ENCODE data around the gene GPR35. TPM values are rescaled to one million over a fixed set of nuclear protein-coding genes. Genes with fewer than 3 reads are reported as not detected.
A peak's percentile ranks its signal among the peaks of the same experiment; 100 is the strongest.

Gene GPR35
- total and polyA plus RNA-seq, 2 of the 13 experiments (the other 11 are each of a cell fraction or from before 2014, with no cell fraction given) = 27.1 to 44.2 TPM

DNA sequence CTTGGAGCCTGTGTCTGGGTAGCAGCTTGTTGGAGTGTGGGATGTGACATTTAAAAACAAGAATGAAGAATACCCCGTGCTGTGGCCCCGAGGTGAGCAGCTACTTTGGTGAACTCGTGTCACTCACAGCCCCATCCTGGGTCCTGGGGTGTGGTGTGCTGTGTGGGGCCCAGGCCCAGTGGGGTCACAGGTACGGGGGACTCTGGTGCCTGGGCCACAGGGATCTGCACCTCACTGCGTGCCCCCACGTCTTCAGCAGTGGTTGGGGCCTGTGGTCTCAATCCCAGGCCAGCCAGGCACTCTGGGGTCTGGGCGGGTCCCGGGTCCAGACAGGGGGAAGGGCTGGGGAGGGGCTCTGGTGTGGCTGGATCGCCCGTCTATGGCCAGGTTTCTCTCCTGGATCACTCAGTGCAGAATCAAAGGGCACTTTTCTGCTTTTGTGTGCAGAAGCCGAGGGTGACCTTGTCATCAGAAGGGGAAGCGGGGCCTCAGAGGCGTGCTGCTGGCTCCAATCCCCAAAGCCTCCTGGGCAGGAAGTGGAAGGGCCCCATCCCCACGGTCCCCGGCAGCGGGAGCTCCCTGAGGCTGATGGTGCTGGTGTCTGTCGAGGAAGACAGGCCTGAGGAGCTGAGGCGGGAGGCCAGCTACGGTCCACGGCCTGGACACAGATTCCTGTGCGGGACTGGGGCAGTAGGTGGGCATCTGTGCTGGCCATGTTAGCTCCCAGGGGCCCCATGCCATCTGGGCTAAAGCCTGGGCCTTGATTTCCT is 1.4 kb downstream of the GPR35 start (continued):
- TF ChIP-seq SMAD1 (CRISPR knock-in tag; IDR thresholded peaks at IDR 0.05; ENCODE audit: borderline replicate concordance, low read depth) (peak; percentile 66; the same call in 1 of the 2 replicates), NBN (conservative IDR thresholded peaks at IDR 0.05) (no peak), XRCC5 (optimal IDR thresholded peaks at IDR 0.05; ENCODE audit: low read length) (peak; percentile 80), NR2F6 (IDR thresholded peaks at IDR 0.05) (peak; percentile 60; the same call in 1 of the 2 replicates), NR2F6 (CRISPR knock-in tag; IDR thresholded peaks at IDR 0.05) (peak; percentile 85), IKZF4 (CRISPR knock-in tag; IDR thresholded peaks at IDR 0.05; ENCODE audit: borderline replicate concordance, low read depth, not compliant biosample characterization) (no peak), ZBTB3 (CRISPR knock-in tag; IDR thresholded peaks at IDR 0.05; ENCODE audit: borderline replicate concordance, low read depth) (no peak), ETV5 (CRISPR knock-in tag; IDR thresholded peaks at IDR 0.05; ENCODE audit: borderline replicate concordance) (peak; percentile 93), ZNF207 (IDR thresholded peaks at IDR 0.05; ENCODE audit: borderline replicate concordance) (no peak), TBX2 (CRISPR knock-in tag; IDR thresholded peaks at IDR 0.05; ENCODE audit: borderline replicate concordance) (peak; percentile 88), KAT2B (IDR thresholded peaks at IDR 0.05; ENCODE audit: borderline replicate concordance, low read depth, low read length) (no peak), ZFP82 (CRISPR knock-in tag; IDR thresholded peaks at IDR 0.05; ENCODE audit: borderline replicate concordance) (no peak; the same call in 1 of the 2 replicates), CCAR2 (optimal IDR thresholded peaks at IDR 0.05; ENCODE audit: low read depth, low read length) (no peak), SMAD9 (CRISPR knock-in tag; IDR thresholded peaks at IDR 0.05) (no peak), POLR2AphosphoS5 (IDR thresholded peaks at IDR 0.05; ENCODE audit: low read depth, low read length) (no peak; the same call in 1 of the 2 replicates), HOXA7 (CRISPR knock-in tag; IDR thresholded peaks at IDR 0.05) (no peak), IRX3 (CRISPR knock-in tag; IDR thresholded peaks at IDR 0.05; ENCODE audit: borderline replicate concordance, low read depth) (no peak)
- TF ChIP-seq, protein P1, sequence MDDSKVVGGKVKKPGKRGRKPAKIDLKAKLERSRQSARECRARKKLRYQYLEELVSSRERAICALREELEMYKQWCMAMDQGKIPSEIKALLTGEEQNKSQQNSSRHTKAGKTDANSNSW (CRISPR knock-in tag; IDR thresholded peaks at IDR 0.05; ENCODE audit: borderline replicate concordance) = no peak
- TF ChIP-seq, protein P2, sequence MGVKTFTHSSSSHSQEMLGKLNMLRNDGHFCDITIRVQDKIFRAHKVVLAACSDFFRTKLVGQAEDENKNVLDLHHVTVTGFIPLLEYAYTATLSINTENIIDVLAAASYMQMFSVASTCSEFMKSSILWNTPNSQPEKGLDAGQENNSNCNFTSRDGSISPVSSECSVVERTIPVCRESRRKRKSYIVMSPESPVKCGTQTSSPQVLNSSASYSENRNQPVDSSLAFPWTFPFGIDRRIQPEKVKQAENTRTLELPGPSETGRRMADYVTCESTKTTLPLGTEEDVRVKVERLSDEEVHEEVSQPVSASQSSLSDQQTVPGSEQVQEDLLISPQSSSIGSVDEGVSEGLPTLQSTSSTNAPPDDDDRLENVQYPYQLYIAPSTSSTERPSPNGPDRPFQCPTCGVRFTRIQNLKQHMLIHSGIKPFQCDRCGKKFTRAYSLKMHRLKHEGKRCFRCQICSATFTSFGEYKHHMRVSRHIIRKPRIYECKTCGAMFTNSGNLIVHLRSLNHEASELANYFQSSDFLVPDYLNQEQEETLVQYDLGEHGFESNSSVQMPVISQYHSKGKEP (CRISPR knock-in tag; IDR thresholded peaks at IDR 0.05) = peak; percentile 69; the same call in 1 of the 2 replicates
- TF ChIP-seq, protein P3, sequence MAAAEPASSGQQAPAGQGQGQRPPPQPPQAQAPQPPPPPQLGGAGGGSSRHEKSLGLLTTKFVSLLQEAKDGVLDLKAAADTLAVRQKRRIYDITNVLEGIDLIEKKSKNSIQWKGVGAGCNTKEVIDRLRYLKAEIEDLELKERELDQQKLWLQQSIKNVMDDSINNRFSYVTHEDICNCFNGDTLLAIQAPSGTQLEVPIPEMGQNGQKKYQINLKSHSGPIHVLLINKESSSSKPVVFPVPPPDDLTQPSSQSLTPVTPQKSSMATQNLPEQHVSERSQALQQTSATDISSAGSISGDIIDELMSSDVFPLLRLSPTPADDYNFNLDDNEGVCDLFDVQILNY (CRISPR knock-in tag; conservative IDR thresholded peaks at IDR 0.05) = no peak
- TF ChIP-seq, protein P4, sequence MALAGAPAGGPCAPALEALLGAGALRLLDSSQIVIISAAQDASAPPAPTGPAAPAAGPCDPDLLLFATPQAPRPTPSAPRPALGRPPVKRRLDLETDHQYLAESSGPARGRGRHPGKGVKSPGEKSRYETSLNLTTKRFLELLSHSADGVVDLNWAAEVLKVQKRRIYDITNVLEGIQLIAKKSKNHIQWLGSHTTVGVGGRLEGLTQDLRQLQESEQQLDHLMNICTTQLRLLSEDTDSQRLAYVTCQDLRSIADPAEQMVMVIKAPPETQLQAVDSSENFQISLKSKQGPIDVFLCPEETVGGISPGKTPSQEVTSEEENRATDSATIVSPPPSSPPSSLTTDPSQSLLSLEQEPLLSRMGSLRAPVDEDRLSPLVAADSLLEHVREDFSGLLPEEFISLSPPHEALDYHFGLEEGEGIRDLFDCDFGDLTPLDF (CRISPR knock-in tag; IDR thresholded peaks at IDR 0.05) = peak; percentile 20; the same call in 1 of the 2 replicates
- TF ChIP-seq, protein P5, sequence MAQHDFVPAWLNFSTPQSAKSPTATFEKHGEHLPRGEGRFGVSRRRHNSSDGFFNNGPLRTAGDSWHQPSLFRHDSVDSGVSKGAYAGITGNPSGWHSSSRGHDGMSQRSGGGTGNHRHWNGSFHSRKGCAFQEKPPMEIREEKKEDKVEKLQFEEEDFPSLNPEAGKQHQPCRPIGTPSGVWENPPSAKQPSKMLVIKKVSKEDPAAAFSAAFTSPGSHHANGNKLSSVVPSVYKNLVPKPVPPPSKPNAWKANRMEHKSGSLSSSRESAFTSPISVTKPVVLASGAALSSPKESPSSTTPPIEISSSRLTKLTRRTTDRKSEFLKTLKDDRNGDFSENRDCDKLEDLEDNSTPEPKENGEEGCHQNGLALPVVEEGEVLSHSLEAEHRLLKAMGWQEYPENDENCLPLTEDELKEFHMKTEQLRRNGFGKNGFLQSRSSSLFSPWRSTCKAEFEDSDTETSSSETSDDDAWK (CRISPR knock-in tag; IDR thresholded peaks at IDR 0.05) = no peak
- TF ChIP-seq, protein P6, sequence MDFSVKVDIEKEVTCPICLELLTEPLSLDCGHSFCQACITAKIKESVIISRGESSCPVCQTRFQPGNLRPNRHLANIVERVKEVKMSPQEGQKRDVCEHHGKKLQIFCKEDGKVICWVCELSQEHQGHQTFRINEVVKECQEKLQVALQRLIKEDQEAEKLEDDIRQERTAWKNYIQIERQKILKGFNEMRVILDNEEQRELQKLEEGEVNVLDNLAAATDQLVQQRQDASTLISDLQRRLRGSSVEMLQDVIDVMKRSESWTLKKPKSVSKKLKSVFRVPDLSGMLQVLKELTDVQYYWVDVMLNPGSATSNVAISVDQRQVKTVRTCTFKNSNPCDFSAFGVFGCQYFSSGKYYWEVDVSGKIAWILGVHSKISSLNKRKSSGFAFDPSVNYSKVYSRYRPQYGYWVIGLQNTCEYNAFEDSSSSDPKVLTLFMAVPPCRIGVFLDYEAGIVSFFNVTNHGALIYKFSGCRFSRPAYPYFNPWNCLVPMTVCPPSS (IDR thresholded peaks at IDR 0.05) = no peak
